K562 (cell line): Measurements from ENCODE around the gene GPR180.

ENCODE experiments used
- CC2D1A ChIP-seq: fragments of 450-650 bp; IDR thresholded peaks from 2 replicates; pipeline ENCODE4 v1.6.1; 2017; ENCODE audit warnings: mild to moderate bottlenecking
- FOXP1 ChIP-seq: sonication (generic); formaldehyde crosslinking; IDR thresholded peaks from 2 replicates; pipeline ENCODE4 v1.8.0; 2022; ENCODE audit warnings: mild to moderate bottlenecking, missing genetic modification reagents
- ZNF133 ChIP-seq: fragments of 250-450 bp; sonication (Bioruptor Pico); IDR thresholded peaks from 2 replicates; pipeline ENCODE4 v1.4.0; 2020; ENCODE audit warnings: mild to moderate bottlenecking

DNA sequence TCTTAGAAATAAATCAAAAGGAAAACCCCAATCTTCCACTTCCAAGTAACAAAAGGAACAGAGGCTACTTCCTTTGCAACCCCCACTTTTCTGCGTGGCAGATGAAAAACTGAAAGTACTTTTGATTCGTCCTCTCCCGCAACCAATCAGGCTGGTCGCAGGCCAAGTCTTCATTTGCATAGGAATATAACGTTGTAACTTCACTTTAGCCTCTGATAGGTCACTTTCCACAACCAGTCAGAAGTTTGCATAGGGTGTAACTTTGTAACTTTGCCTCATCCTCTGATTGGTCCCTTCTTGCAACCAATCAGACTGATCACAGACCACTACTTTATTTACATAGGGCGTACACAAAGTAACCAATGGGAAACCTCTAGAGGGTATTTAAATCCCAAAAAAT lies 42.9 kb upstream of the GPR180 start:
- TF ChIP-seq CC2D1A (no peak), ZNF133 (CRISPR knock-in tag) (no peak), FOXP1 (no peak)
